HL-60 (cell line): ENCODE data around the gene HMGA1.

Source experiments
- CTCF ChIP-seq: IDR thresholded peaks from one replicate; pipeline ENCODE4 v1.5.1; 2011; ENCODE audit warnings: low read length, control low read depth, inconsistent platforms; ENCODE audit not compliant: insufficient read depth
- GABPA ChIP-seq: IDR thresholded peaks from 2 replicates; pipeline ENCODE4 v1.6.1; 2012; ENCODE audit warnings: low read depth
- POLR2AphosphoS5 ChIP-seq: IDR thresholded peaks from 2 replicates; pipeline ENCODE4 v1.6.1; 2012; ENCODE audit warnings: low read depth
- REST ChIP-seq: IDR thresholded peaks from 2 replicates; pipeline ENCODE4 v1.6.1; 2012; ENCODE audit warnings: low read depth; ENCODE audit not compliant: insufficient replicate concordance

- TF ChIP-seq CTCF (no peak), REST (no peak), POLR2AphosphoS5 (no peak), GABPA (no peak)
Observed at GRCh38 chr6:34200340-34200971, 36.2 kb upstream of the HMGA1 start.
